ENCODE results near the gene ASTE1. TPM values are rescaled to one million over a fixed set of nuclear protein-coding genes. Genes with fewer than 3 reads are reported as not detected.

Gene ASTE1
- total RNA-seq, 2 experiments from 2014 or later = 11.7 to 14.2 TPM

DNA sequence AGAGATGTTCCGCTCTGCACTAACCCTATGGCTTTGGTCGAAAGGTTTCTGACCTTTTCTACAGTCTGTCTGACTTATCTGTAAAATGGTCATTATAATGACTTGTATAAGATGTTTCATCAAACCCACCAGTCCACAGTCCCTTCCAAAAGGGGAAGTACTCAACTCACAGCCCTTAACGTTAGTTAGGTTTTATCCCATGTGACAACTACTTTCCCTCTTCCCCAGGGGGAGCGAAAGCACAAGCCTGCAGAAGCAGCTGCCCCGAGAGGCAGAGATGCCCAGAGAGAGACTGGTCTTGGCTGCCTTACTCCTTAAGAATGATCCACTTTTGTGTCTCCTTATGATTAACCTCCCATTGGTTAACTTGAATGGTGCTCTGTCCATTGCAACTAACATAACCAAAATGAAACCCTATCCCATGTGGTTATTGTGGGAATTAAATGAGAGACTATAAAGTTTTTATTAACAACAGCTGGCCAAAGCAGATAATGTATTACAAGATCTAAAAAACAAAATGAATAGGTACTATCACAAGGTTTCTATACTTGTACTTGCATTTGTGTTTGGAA lies 6.4 kb downstream of the ASTE1 start:
- H4K20me1 ChIP-seq (ENCODE audit: insufficient read depth, low read length) = no peaks in the 10 kb centered on the region
- H2AFZ ChIP-seq (ENCODE audit: low read length) = no peak overlapping the region
- no peak overlapping the region; the same call in 1 of the 2 replicates for H3K4me2 ChIP-seq (ENCODE audit: low read length)
- H3K9me3 ChIP-seq (ENCODE audit: low read length) = no peaks in the 10 kb centered on the region
- intact Hi-C loops (cut with micrococcal nuclease; ENCODE audit: unreplicated experiment) = no loop called here
- POLR2A ChIA-PET = interaction anchor here (0.6 to 1.0 kb wide), 2 partner anchors 57 to 337 kb away, joined by 3 read pairs; no protein-coding TSS in a partner anchor
- peak; percentile 18 for DNase-seq (ENCODE audit: low spot score)
- BruUV-seq (replicated peaks) = no TSS peak
- H3K4me1 ChIP-seq (ENCODE audit: insufficient read depth, low read length, poor library complexity, severe bottlenecking) = peaks cover 13% of the 10 kb centered on the region
- no peak overlapping the region for H3K4me3 ChIP-seq (ENCODE audit: low read depth, low read length, poor library complexity, severe bottlenecking)
- H3K79me2 ChIP-seq (ENCODE audit: insufficient read depth, low read depth, low read length) = no peaks in the 10 kb centered on the region
- H3K36me3 ChIP-seq (ENCODE audit: insufficient read depth, low read length) = peaks cover 85% of the 10 kb centered on the region
- no peak overlapping the region for H3K27ac ChIP-seq (ENCODE audit: low read depth, low read length, poor library complexity, severe bottlenecking)
- TF ChIP-seq EZH2phosphoT487 (IDR thresholded peaks at IDR 0.05; ENCODE audit: borderline replicate concordance, low read depth, low read length) = no peak
- TF ChIP-seq, protein P1, sequence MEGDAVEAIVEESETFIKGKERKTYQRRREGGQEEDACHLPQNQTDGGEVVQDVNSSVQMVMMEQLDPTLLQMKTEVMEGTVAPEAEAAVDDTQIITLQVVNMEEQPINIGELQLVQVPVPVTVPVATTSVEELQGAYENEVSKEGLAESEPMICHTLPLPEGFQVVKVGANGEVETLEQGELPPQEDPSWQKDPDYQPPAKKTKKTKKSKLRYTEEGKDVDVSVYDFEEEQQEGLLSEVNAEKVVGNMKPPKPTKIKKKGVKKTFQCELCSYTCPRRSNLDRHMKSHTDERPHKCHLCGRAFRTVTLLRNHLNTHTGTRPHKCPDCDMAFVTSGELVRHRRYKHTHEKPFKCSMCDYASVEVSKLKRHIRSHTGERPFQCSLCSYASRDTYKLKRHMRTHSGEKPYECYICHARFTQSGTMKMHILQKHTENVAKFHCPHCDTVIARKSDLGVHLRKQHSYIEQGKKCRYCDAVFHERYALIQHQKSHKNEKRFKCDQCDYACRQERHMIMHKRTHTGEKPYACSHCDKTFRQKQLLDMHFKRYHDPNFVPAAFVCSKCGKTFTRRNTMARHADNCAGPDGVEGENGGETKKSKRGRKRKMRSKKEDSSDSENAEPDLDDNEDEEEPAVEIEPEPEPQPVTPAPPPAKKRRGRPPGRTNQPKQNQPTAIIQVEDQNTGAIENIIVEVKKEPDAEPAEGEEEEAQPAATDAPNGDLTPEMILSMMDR (conservative IDR thresholded peaks at IDR 0.05; ENCODE audit: low read length) = no peak
- H3K9me2 ChIP-seq (ENCODE audit: insufficient read depth, low read length) = no peaks in the 10 kb centered on the region
- CTCF ChIA-PET (ENCODE audit: unreplicated experiment) = no interaction called here

DNA sequence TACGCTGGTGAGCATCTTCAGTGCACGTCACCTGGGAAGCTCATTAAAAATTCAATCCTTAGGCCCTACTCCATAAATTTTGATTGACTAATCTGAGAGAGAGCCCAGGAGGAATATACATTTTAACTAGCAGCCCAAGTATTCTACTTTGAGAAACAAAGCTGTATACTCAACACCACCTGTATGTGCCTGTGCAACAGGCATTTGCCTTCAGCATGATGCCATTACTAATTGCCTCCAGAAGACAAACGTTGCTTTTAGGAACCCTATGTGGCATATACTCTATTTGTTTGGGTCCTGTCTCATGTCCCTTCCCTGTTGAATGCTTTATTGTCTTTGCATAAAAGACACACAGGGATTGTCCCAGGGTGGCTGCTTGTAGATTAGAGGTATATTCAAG lies 7.7 kb downstream of the ASTE1 start:
- H2AFZ ChIP-seq (ENCODE audit: low read length) = no peak overlapping the region
- H3K36me3 ChIP-seq (ENCODE audit: insufficient read depth, low read length) = peaks cover 85% of the 10 kb centered on the region
- H3K9me3 ChIP-seq (ENCODE audit: low read length) = no peaks in the 10 kb centered on the region
- BruUV-seq (replicated peaks) = no TSS peak
- intact Hi-C loops (cut with micrococcal nuclease; ENCODE audit: unreplicated experiment) = no loop called here
- no peaks in the 10 kb centered on the region for H3K79me2 ChIP-seq (ENCODE audit: insufficient read depth, low read depth, low read length)
- DNase-seq (ENCODE audit: low spot score) = no peak
- H3K4me3 ChIP-seq (ENCODE audit: low read depth, low read length, poor library complexity, severe bottlenecking) = no peak overlapping the region
- H3K4me1 ChIP-seq (ENCODE audit: insufficient read depth, low read length, poor library complexity, severe bottlenecking) = peaks cover 11% of the 10 kb centered on the region
- ChIA-PET CTCF (ENCODE audit: unreplicated experiment) (no interaction called here), POLR2A (interaction anchor here (0.6 kb wide), 1 partner anchor 360 kb away, joined by 3 read pairs; no protein-coding TSS in a partner anchor)
- no peak overlapping the region for H3K4me2 ChIP-seq (ENCODE audit: low read length)
- no peaks in the 10 kb centered on the region for H4K20me1 ChIP-seq (ENCODE audit: insufficient read depth, low read length)
- H3K9me2 ChIP-seq (ENCODE audit: insufficient read depth, low read length) = no peaks in the 10 kb centered on the region
- H3K27ac ChIP-seq (ENCODE audit: low read depth, low read length, poor library complexity, severe bottlenecking) = no peak overlapping the region
- TF ChIP-seq, protein P1 (conservative IDR thresholded peaks at IDR 0.05; ENCODE audit: low read length) = no peak
- TF ChIP-seq EZH2phosphoT487 (IDR thresholded peaks at IDR 0.05; ENCODE audit: borderline replicate concordance, low read depth, low read length) = no peak

DNA sequence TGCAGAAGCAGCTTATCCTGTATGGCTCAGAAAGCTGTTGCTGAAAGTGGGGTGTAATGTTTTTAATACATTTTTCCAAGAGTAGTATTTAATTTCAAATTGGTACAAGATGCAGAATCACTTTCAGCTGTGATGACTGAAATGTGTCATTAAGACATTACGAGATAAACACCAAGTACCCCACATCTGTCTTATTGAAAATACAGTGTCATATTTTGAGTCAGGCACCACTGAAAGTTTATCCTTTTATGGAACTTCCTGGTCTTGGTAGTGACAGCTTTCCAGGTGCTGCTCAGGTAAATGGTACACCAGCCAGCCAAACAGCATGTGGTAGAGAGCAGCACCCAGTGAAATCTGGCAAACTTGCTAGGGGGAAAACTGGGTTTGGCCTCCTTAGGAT lies 16.9 kb downstream of the ASTE1 start:
- Histone ChIP-seq H2AFZ (ENCODE audit: low read length) (no peak overlapping the region), H3K36me3 (ENCODE audit: insufficient read depth, low read length) (peaks cover 76% of the 10 kb centered on the region), H3K4me1 (ENCODE audit: insufficient read depth, low read length, poor library complexity, severe bottlenecking) (no peaks in the 10 kb centered on the region), H3K79me2 (ENCODE audit: insufficient read depth, low read depth, low read length) (no peaks in the 10 kb centered on the region), H3K4me2 (ENCODE audit: low read length) (no peak overlapping the region), H3K4me3 (ENCODE audit: low read depth, low read length, poor library complexity, severe bottlenecking) (no peak overlapping the region), H3K27ac (ENCODE audit: low read depth, low read length, poor library complexity, severe bottlenecking) (no peak overlapping the region), H3K9me3 (ENCODE audit: low read length) (no peaks in the 10 kb centered on the region), H4K20me1 (ENCODE audit: insufficient read depth, low read length) (no peaks in the 10 kb centered on the region), H3K9me2 (ENCODE audit: insufficient read depth, low read length) (no peaks in the 10 kb centered on the region)
- no peak for DNase-seq (ENCODE audit: low spot score)
- CTCF ChIA-PET (ENCODE audit: unreplicated experiment) = no interaction called here
- TF ChIP-seq EZH2phosphoT487 (IDR thresholded peaks at IDR 0.05; ENCODE audit: borderline replicate concordance, low read depth, low read length) = no peak
- TF ChIP-seq, protein P1 (conservative IDR thresholded peaks at IDR 0.05; ENCODE audit: low read length) = no peak
- POLR2A ChIA-PET = interaction anchor here (0.7 to 1.1 kb wide), 3 partner anchors 11 to 267 kb away, joined by 3 read pairs; no protein-coding TSS in a partner anchor
- no TSS peak for BruUV-seq (replicated peaks)
- intact Hi-C loops (cut with micrococcal nuclease; ENCODE audit: unreplicated experiment) = no loop called here
